Measurements from ENCODE around the gene PPP4R4. TPM values are rescaled to one million over a fixed set of nuclear protein-coding genes. Genes with fewer than 3 reads are reported as not detected.

The PPP4R4 gene
- total and polyA plus RNA-seq, 2 donors from 2014 or later, result 0.47 TPM; not detected in 1

DNA sequence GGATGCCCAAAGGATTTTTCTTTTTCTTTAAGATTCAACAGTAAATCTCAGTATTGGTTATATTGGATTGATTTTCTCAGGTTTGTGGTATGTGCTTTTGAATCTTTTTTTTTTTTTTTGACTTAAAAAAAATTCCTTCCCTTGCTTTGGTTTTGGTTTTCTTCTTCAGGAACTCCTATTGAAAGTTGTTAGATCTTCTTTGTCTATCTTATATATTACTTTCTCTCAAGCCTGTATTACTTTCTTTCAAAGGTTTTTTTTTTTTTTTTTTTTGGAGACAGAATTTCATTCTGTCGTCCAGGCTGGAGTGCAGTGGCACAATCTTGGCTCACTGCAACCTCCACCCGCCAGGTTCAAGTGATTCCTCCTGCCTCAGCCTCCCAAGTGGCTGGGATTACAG lies 21.9 kb downstream of the PPP4R4 start:
- H3K9me3 ChIP-seq (ENCODE audit: control insufficient read depth in 2 of 3, insufficient read depth in 1 of 3, low read length in 3 of 3), result no peaks in the 10 kb centered on the region
- DNase-seq (no peak), FAIRE-seq (no peak)
- intact Hi-C loops (cut with DNase I), result no loop called here
- no peaks in the 10 kb centered on the region for H3K4me1 ChIP-seq (ENCODE audit: control insufficient read depth in 2 of 3, insufficient read depth in 2 of 3, low read depth in 1 of 3, low read length in 3 of 3)
- no peak overlapping the region for H3K4me3 ChIP-seq (ENCODE audit: low read length in 3 of 3)
- H3K27me3 ChIP-seq (ENCODE audit: control insufficient read depth, insufficient read depth, low read length), result peaks cover 2% of the 10 kb centered on the region
- H3K9ac ChIP-seq (ENCODE audit: low read length in 3 of 3), result no peak overlapping the region
- no peaks in the 10 kb centered on the region for H3K36me3 ChIP-seq (ENCODE audit: control insufficient read depth in 2 of 3, insufficient read depth in 3 of 3, low read length in 3 of 3)
- TF ChIP-seq, protein P1, sequence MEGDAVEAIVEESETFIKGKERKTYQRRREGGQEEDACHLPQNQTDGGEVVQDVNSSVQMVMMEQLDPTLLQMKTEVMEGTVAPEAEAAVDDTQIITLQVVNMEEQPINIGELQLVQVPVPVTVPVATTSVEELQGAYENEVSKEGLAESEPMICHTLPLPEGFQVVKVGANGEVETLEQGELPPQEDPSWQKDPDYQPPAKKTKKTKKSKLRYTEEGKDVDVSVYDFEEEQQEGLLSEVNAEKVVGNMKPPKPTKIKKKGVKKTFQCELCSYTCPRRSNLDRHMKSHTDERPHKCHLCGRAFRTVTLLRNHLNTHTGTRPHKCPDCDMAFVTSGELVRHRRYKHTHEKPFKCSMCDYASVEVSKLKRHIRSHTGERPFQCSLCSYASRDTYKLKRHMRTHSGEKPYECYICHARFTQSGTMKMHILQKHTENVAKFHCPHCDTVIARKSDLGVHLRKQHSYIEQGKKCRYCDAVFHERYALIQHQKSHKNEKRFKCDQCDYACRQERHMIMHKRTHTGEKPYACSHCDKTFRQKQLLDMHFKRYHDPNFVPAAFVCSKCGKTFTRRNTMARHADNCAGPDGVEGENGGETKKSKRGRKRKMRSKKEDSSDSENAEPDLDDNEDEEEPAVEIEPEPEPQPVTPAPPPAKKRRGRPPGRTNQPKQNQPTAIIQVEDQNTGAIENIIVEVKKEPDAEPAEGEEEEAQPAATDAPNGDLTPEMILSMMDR (IDR thresholded peaks at IDR 0.05; ENCODE audit: borderline replicate concordance, extremely low read depth, insufficient read depth), result no peak
- no peak overlapping the region for H3K27ac ChIP-seq (ENCODE audit: low read depth in 2 of 2, low read length in 2 of 2)

GRCh38 chr14:94203473-94204210 lies 29.5 kb downstream of the PPP4R4 start:
- no peaks in the 10 kb centered on the region for H3K4me1 ChIP-seq (ENCODE audit: control insufficient read depth in 2 of 3, insufficient read depth in 2 of 3, low read depth in 1 of 3, low read length in 3 of 3)

GRCh38 chr14:94213021-94213420 lies 38.9 kb downstream of the PPP4R4 start:
- TF ChIP-seq, protein P1 (IDR thresholded peaks at IDR 0.05; ENCODE audit: borderline replicate concordance, extremely low read depth, insufficient read depth), result no peak
- H3K4me3 ChIP-seq (ENCODE audit: low read length in 3 of 3), result no peak overlapping the region
- no peak overlapping the region for H3K9ac ChIP-seq (ENCODE audit: low read length in 3 of 3)
- H3K36me3 ChIP-seq (ENCODE audit: control insufficient read depth in 2 of 3, insufficient read depth in 3 of 3, low read length in 3 of 3), result no peaks in the 10 kb centered on the region
- no peak overlapping the region for H3K27ac ChIP-seq (ENCODE audit: low read depth in 2 of 2, low read length in 2 of 2)
- H3K9me3 ChIP-seq (ENCODE audit: control insufficient read depth in 2 of 3, insufficient read depth in 1 of 3, low read length in 3 of 3), result peaks cover 0 to 10% (median 2%) of the 10 kb centered on the region in 3 donors
- DNase-seq (no peak), FAIRE-seq (no peak)
- H3K4me1 ChIP-seq (ENCODE audit: control insufficient read depth in 2 of 3, insufficient read depth in 2 of 3, low read depth in 1 of 3, low read length in 3 of 3), result no peaks in the 10 kb centered on the region
- intact Hi-C loops (cut with DNase I), result no loop called here
- H3K27me3 ChIP-seq (ENCODE audit: control insufficient read depth, insufficient read depth, low read length), result no peaks in the 10 kb centered on the region

More at GRCh38 chr14:94203473-94204210, 29.5 kb downstream of the PPP4R4 start:
- Histone ChIP-seq H3K4me3 (ENCODE audit: low read length in 3 of 3) (no peak overlapping the region), H3K9ac (ENCODE audit: low read length in 3 of 3) (no peak overlapping the region), H3K27ac (ENCODE audit: low read depth in 2 of 2, low read length in 2 of 2) (no peak overlapping the region), H3K36me3 (ENCODE audit: control insufficient read depth in 2 of 3, insufficient read depth in 3 of 3, low read length in 3 of 3) (no peaks in the 10 kb centered on the region), H3K27me3 (ENCODE audit: control insufficient read depth, insufficient read depth, low read length) (no peaks in the 10 kb centered on the region), H3K9me3 (ENCODE audit: control insufficient read depth in 2 of 3, insufficient read depth in 1 of 3, low read length in 3 of 3) (no peaks in the 10 kb centered on the region)
- no peak for FAIRE-seq
- TF ChIP-seq, protein P1 (IDR thresholded peaks at IDR 0.05; ENCODE audit: borderline replicate concordance, extremely low read depth, insufficient read depth), result no peak
- intact Hi-C loops (cut with DNase I), result no loop called here
- no peak for DNase-seq
